HG02885 (cell line): ENCODE results near the gene C5orf52.

ENCODE experiments used
- ATAC-seq: cut with Tn5 transposase; IDR thresholded peaks from one replicate; pipeline ENCODE4 v1.9.1; 2021; ENCODE audit warnings: mild to moderate bottlenecking; ENCODE audit not compliant: unreplicated experiment, poor library complexity

Gene C5orf52

DNA sequence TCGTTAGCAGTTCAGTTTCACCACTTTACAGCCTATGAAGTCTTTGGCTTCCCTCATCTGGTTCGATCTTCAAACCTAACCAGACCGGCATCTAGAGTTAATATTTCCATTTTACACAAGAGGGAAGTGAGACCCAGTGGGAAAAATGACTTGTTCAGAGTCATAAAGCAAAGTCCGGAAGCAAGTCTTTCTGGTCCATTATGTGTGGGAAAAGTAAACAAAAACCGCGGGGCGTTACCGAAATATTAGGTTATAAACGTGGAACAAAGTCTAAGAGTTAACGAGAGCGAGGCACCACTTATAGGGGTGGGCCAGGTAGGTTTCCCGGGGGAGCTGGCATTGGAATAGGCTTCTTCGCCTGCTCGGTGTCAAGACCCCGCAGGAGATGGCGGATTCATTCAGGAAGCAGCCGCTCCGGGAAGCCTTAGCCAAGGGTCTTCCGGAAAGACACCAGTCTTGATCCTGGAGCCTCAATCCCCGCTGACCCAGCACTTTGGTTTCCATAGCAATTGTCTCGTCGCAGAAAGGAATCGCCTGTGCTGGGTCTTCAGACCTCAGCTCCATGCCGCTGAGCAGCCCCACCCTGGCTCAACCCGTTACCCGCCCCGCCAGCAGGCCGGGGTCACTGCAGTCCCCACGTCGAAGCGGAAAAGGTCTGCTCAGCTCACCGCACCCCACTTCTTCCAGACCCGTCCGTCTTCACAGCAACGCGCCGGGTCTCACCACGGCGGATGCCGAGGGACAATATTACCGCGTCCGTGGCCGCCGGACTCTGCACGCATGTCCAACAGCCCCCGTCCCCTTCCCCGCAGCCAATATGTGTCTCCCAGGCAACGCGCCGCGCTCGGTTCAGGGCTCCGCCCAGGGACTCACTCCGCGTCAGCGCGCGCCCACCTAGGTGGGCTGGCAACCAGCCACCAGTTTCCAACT, at the start of gene C5orf52:
Gene C5orf52, plus strand, starts transcription at position 872 of the 930 bp plus-strand sequence. CDS start 82 bp downstream, outside the sequence.
- peak; percentile 46 for ATAC-seq

DNA sequence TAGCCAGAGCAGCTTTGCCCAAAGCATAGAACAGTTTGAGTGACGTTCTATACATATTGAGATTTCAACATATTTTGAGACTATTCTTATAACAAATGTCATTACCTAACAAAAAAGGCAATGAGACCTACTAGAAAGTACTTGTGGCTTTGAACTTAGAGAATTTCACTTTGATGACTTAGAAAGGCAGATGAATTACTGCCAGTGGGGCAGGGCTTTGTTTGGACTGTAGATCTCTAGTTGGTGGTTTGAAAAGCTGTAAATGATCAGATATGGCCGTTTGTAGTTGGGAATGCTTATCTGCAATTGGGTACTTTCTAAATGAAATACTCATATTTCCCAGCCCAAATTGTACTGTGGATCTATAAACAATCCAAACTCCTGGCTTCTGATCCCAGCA, 47.2 kb upstream of the C5orf52 start:
- no peak for ATAC-seq

DNA sequence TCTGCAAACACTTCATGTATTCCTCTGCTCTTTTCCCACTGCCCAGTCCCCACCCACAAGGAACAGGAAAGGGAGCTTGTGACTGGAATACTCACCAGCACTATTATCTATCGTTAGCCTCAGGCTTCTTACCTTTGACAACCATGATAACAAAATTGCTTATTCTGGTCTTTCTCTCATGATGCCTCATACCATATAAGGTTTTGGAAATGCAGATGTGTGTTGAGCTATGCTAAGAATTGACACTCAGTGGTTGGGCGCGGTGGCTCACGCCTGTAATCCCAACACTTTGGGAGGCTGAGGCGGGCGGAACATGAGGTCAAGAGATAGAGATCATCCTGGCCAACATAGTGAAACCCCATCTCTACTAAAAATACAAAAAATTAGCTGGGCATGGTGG, 44.5 kb upstream of the C5orf52 start:
- ATAC-seq: no peak

DNA sequence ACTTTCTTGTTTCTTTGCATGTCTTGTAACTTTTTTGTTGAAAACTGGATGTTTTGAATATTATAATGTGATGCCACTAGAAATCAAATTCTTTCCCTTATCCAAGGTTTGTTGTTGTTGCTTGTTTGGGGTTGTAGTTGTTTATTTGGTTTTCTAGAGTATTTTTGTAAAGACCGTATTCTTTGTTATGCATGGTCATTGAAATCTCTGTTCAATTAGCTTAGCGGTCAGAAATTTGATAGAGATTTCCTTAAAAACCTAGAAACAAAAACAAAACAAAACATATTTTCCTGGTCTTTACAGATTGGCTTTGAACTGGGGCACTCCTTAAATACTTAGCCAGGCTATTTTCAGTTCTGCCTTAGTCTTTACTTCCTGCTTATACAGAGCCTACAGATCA, 41.0 kb upstream of the C5orf52 start:
- no peak for ATAC-seq

DNA sequence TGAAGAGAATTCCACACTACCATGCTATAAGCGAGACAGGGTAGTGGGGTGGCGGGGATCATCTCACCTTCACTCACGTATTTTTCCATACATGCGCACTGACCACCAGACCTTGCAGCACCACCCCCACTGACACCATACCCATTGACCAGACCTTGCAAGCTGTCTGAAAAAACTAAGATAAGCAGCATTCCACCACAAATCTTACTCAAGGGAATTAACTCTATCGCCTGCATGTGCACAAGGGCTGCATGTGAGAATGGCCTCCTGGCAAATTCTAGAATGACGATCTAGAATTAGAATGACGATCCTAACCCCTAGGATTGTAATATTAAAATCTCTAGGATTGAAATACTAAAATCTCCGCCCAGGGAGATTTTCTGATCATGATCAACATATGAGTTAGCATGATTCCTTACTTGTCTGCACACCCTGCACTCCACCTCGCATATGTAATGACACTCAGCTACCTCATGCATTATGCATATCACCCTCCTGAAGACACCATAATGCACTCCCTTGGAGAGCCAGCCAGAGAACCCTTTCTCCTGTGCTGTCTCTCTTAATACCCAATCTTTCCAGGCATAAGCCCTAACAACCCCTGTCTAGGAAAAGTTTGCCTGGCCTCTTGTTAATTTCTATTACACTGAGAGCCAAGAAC, 30.8 kb upstream of the C5orf52 start:
- ATAC-seq: no peak

DNA sequence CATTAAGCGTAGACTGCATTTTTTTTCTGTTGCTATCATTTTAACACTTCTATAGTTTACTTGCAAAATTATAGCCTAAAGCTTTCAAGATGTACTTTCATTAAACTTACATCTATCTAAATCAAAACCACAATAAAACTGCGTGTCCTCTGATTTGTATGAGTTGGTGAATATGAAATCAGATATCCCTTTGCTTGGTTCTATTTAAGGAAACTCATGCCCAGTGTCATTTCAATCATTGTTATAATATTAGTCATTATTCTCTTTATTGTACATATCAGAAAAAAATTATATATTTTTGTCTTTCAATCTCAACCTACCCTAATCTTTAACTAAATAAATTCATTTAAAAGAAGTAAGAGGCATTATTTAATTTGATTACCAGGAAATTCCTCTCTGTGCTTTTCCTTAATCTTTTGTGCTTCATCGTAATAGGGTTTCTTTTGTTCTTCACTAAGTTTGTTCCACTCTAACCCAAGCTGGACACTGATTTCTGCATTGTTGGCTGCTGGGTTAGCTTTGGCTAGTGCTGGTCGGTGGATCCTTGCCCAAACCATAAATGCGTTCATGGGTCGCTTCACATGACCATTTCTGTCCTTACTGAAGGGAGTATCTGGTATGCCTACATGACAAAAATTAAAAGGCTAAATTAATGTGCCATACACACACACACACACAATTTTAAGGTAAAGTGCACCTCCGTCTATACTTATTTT, 22.9 kb upstream of the C5orf52 start:
- no peak for ATAC-seq

DNA sequence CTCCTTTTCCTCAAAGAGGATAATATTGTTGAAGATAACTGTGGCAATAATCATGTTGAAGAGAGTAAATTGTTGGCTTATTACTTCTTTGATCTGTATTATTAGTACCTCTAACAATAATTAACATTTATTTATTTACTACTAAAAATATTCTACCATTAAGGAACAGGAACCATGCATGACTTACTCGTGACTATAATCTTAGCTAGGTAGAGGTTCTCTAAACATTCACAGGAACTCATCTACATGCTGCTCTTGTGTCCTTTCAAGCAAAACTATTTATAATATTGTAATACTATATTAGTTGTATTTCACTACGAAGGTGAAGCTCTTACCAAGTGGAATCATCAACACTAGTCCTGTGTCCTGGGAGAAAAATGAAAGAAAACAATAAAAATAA, 22.2 kb upstream of the C5orf52 start:
- no peak for ATAC-seq

DNA sequence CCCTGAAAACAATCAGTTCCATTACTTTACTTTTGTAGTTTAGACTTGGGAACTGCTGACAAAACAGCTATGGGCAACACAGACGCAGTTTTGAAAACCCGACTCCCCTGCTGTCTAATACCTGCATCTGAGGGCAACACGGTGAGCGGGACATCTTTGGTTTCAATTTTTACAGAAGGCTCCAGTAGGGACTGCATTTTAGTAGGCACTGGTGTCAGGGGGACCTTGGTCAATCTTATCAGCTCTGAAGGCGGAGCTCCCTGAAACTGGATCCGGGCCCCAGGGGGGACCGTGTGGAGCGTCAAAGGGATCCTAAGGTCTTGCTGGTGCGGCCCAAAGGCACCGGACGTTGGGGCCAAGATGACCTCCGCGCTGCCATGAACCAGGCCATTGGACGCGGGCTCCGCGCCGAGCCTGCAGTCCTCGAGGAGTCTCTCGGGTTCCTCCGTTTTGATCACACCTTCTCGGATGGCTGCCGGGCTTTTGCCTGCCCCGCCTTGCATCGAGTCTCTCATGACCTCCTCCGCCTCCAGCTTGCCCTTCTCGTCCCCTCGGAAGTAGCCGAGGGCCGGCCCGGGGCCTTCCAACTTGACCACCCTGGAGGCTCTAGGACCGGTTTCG, 20.2 kb upstream of the C5orf52 start:
- ATAC-seq: no peak

DNA sequence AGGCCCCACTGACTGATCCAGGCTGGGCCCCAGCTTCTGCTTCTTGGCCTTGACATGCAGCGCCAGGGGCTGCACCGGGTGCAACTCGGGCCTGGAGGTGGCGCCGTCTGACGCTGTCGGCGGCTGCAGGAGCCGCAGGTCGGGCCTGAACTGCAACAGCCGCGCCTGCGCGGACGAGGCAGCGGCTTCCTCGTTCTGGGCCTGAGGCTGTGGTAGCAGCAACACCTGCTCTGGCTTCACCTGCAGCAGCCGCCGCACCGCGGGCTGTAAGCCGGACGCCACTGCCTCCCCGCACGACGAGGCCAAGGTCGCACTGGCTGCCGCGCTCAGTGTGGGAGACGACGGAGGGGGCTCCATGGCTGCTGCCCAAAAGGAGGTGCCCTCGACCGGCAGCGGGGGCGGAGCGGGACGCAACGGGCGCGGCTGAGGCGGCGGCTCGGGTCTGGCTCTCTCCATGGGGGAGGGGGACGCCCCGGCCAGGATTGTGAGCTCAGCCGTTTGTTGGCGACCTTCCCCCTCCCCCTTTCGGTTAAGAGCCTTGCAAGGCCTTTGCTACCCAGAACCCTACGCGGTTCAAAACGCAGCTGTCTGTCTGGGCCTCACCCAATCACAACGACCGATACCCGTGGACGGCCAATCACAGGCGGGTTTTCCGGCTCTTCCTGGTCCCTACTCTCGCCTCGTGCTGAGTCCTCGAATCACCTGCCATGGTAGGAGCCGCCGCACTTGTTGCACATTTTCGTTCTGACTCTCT, 19.5 kb upstream of the C5orf52 start:
- ATAC-seq: peak; percentile 93

DNA sequence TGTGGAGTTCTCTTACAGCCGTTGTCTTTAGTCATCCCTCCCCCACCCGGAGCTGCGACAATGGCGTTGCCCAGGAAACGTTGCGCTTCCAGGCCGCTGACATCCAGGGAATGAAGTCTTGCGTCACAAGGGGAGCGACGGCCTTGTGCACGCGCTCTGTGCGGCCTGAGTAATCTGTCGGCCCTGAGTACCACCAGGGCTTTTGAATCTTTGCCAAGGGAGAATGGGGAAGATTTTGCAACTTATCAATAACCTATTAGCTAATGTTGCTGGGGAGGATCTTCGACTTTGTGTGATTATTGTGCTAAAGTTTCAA, 19.0 kb upstream of the C5orf52 start, which contains the start of gene SOX30:
Gene SOX30, minus strand, starts transcription at position 62 of the 316 bp plus-strand sequence. CDS start 360 bp downstream, outside the sequence.
- no peak for ATAC-seq

DNA sequence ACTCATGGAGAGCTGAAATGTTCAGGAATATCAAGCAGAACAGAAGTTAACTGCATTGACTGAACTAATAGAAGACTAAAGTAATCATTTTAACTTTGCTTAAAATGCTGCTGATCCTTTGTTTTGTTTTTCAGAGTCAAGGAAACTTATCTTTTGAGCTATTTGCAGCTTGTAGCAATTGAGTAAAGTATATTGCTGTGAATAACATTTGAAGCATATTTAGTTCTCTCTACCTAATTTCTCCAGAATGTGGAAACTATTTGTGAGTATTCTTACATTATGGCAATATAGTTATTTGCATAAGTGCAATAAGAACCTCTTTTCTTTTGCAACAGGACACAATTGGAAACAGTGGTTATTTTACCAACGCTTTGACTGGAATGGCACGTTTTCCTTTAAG, 13.8 kb upstream of the C5orf52 start:
- no peak for ATAC-seq

DNA sequence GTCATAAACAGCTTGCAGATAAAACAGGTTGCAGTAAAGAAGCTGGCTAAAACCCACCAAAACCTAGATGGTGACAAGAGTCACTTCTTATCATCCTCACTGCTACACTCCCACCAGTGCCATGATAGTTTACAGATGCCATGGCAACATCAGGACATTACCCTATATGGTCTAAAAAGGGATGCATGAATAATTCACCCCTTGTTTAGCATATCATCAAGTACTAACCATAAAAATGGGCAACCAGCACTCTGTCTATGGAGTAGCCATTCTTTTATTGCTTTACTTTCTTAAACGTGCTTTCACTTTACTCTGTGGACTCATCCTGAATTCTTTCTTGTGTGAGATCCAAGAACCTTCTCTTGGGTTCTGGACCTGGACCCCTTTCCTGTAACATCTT, 12.4 kb upstream of the C5orf52 start:
- no peak for ATAC-seq

DNA sequence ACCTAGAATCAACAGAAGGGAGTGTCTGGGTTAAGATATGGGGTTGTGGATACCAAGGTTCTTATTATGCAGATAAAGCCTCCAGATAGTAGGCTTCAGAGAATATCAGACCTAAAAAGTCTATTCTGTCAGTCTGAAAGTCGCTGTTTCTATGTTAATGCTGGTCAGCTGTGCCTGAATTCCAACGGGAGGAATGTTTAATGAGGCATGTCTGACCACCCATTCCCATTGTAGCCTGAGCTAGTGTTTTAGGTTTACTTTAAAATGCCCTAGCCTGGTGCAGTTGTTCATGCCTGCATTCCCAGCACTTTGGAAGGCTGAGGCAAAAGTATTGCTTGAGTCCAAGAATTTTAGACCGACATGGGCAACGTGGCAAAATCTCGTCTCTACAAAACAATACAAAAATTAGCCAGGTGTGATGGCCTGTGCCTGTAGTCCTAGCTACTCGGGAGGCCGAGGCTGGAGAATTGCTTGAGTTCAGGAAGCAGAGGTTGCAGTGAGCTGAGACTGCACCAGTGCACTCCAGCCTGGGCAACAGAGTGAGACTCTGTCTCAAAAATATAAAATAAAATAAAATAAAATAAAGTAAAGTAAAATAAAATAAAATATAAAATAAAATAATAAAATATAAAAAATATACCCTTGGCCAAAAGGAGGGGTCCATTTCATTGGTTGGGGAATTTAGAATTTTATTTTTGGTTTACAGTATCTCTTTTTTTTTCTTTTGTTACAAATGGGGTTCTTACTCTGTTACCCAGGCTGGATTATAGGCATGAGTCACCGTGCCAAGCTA, 11.3 kb upstream of the C5orf52 start:
- no peak for ATAC-seq

DNA sequence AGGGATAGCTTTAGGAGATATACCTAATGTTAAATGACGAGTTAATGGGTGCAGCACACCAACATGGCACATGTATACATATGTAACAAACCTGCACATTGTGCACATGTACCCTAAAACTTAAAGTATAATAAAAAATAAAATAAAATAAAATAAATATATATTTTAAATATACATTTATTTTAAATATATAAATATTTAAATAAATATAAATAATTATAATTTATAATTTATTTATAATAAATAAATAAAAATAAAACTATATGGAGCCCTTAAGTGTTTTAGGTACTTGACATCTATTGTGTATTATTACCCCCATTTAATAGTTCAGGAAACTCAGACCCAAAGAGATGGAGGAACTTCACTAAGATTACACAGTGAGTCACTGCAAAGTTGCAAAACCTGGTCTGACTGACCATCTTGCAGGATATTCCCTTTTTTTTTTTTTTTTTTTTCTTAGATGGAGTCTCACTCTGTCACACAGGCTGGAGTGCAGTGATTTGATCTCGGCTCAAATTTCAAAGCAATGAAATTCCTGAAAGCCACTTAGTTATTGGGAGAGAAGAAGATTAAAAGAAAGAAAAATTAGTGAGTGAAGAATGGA, 5.8 kb upstream of the C5orf52 start:
- no peak for ATAC-seq

DNA sequence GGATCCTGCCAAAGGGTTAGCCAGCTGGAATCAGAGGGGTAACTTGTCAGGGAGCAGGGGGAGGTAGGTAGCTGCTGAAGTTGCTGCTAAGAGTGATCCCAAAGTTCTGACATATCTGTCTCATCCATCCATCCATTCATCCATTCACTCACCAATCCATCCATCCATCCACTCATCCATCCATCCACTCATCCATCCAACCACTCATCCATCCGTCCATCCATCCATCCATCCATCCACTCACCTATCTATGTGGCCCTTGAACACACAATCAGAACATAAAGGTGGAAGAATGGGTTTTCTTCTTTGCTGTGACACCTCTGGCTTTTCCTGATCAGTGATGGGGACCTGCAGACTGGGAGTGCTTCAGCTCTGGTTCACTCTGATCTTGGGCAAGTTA, 3.0 kb upstream of the C5orf52 start:
- no peak for ATAC-seq

DNA sequence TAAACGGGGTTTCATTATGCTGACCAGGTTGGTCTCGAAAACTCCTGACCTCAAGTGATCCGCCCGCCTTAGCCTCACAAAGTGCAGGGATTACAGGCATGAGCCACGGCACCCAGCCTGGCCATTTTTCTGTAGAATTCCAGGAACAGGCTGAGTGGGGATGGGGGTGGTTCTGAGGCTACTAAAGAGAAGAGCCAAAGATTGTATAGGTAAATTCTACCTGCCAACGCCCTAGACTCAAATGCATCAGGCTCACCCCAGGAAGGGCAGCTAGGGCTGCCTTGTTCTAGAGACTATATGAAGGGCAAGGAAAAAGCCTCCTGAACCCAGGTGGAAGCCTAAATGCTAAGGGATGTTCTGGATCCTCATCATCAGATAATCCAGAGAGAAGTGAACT, 1.6 kb upstream of the C5orf52 start:
- no peak for ATAC-seq

DNA sequence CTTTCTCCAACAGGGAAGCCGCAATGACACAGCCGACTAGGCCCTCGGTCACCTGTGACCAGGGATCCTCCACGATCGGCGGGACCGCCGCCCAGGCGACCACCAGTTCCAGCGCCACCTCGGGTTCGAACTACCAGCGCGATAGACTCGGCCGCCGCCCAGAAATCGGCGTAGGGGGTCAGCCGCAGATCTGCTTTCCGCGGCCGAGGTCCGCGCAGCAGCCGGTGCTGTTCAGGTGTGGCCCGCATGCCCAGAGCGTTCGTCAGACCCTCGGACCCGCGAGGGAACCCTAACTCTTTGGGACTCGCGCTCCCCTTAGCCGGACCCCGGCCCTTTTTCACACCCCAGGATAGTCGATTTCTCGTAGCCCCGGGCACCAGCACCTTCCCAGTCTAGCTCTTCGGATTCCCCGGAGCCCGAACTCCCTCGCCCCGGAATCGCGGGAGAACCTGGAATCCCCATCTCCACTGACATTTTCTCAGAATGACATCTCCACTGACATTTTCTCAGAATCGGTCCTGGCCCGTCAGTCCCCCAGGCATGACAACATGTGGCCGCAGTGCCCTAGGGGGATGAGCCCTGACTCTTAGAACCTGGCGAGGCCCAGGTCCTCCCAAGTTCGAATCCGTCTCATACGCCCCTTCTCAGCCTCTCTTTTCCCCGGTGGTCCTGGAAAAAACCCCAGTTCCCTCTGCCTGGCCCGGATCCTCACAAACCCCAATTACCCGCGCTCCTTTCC, 428 bp downstream of the C5orf52 start:
- peak; percentile 5 for ATAC-seq

DNA sequence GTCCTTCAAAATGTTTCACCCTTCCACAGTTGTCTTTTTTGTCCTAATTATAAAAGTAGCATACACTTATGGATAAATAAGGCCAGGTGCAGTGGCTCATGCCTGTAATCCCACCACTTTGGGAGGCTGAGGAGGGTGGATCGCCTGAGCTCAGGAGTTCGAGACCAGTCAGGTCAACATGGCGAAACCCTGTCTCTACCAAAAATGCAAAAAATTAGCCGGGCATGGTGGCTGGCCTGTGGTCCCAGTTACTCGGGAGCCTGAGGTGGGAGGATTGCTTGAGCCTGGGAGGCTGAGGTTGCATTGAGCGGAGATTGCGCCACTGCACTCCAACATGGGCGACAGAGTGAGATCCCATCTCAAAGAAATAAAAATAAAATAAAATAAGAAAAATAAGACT, 1.6 kb downstream of the C5orf52 start:
- ATAC-seq: no peak
